HG03442 (cell line): ENCODE measurements around the gene ADAM10.

Source experiments
- ATAC-seq: cut with Tn5 transposase; IDR thresholded peaks from one replicate; pipeline ENCODE4 v1.9.1; 2021; ENCODE audit warnings: mild to moderate bottlenecking, moderate library complexity; ENCODE audit not compliant: unreplicated experiment

Gene ADAM10

GRCh38 chr15:58584789-58585461 lies 164.6 kb downstream of the ADAM10 start:
- ATAC-seq: no peak

GRCh38 chr15:58583171-58583908 lies 166.2 kb downstream of the ADAM10 start:
- ATAC-seq: no peak

- ATAC-seq: no peak
These were observed 167.3 kb downstream of the ADAM10 start for GRCh38 chr15:58582160-58582559.

GRCh38 chr15:58576657-58577056 lies 172.8 kb downstream of the ADAM10 start:
- ATAC-seq: no peak

GRCh38 chr15:58575045-58575786 lies 174.3 kb downstream of the ADAM10 start:
- ATAC-seq: no peak

GRCh38 chr15:58574631-58575030 lies 174.9 kb downstream of the ADAM10 start:
- no peak for ATAC-seq

GRCh38 chr15:58573270-58573669 lies 176.2 kb downstream of the ADAM10 start:
- no peak for ATAC-seq

GRCh38 chr15:58572521-58572920 lies 177.0 kb downstream of the ADAM10 start:
- no peak for ATAC-seq

- ATAC-seq: no peak
These were observed 178.0 kb downstream of the ADAM10 start for GRCh38 chr15:58571491-58571890.

- no peak for ATAC-seq
These were observed 180.1 kb downstream of the ADAM10 start for GRCh38 chr15:58569455-58569854.

GRCh38 chr15:58568157-58568571 lies 181.3 kb downstream of the ADAM10 start:
- no peak for ATAC-seq

- no peak for ATAC-seq
These were observed 183.5 kb downstream of the ADAM10 start for GRCh38 chr15:58566029-58566428.

- ATAC-seq: no peak
These were observed 183.9 kb downstream of the ADAM10 start for GRCh38 chr15:58565619-58566018.

GRCh38 chr15:58564981-58565380 lies 184.5 kb downstream of the ADAM10 start:
- no peak for ATAC-seq

- no peak for ATAC-seq
These were observed 187.4 kb downstream of the ADAM10 start for GRCh38 chr15:58562135-58562534.

GRCh38 chr15:58561321-58561720 lies 188.2 kb downstream of the ADAM10 start:
- ATAC-seq: no peak

- ATAC-seq: no peak
These were observed 189.5 kb downstream of the ADAM10 start for GRCh38 chr15:58559904-58560588.

GRCh38 chr15:58558777-58559176 lies 190.7 kb downstream of the ADAM10 start:
- no peak for ATAC-seq

- ATAC-seq: no peak
These were observed 193.0 kb downstream of the ADAM10 start for GRCh38 chr15:58556541-58556940.

GRCh38 chr15:58556028-58556361 lies 193.5 kb downstream of the ADAM10 start:
- no peak for ATAC-seq
